HG02852 (cell line): ENCODE measurements around the gene NR1H3.
A peak's percentile ranks its signal among the peaks of the same experiment; 100 is the strongest.
"Not testable (repeated sequence)": the region's sequence is repeated elsewhere in the genome, so short reads cannot be mapped to it uniquely, and the experiment has no call there.

Experiments
- ATAC-seq: cut with Tn5 transposase; IDR thresholded peaks from one replicate; pipeline ENCODE4 v1.9.1; 2021; ENCODE audit warnings: mild to moderate bottlenecking, moderate library complexity; ENCODE audit not compliant: unreplicated experiment

Gene NR1H3

GRCh38 chr11:47302853-47303252 lies 45.1 kb downstream of the NR1H3 start:
- no peak for ATAC-seq

- ATAC-seq = no peak
Observed at GRCh38 chr11:47305734-47306483, 48.1 kb downstream of the NR1H3 start.

- ATAC-seq = no peak
Observed at GRCh38 chr11:47306484-47306844, 48.7 kb downstream of the NR1H3 start.

GRCh38 chr11:47308050-47308823 lies 50.4 kb downstream of the NR1H3 start:
- no peak for ATAC-seq

GRCh38 chr11:47314992-47315391 lies 57.2 kb downstream of the NR1H3 start:
- no peak for ATAC-seq

- not testable (repeated sequence) for ATAC-seq
Observed at GRCh38 chr11:47316501-47316900, 58.7 kb downstream of the NR1H3 start.

GRCh38 chr11:47317064-47317828 lies 59.5 kb downstream of the NR1H3 start:
- ATAC-seq = peak; percentile 66

- ATAC-seq = no peak
Observed at GRCh38 chr11:47318166-47318565, 60.4 kb downstream of the NR1H3 start.
